Tibial nerve (tissue), 3 donors: ENCODE data around the gene ZNF552.
"Not testable (repeated sequence)": the region's sequence is repeated elsewhere in the genome, so short reads cannot be mapped to it uniquely, and the experiment has no call there.

ENCODE experiments used
- POLR2A ChIP-seq, 2 donors: fragments of 450-650 bp; IDR thresholded peaks; one replicate each; pipeline ENCODE4 v1.6.1; 2017; ENCODE audit warnings: antibody characterized with exemption in 2 of 2, mild to moderate bottlenecking in 2 of 2, moderate library complexity in 2 of 2
- TF ChIP-seq, protein P1 (sequence below), 5 experiments: fragments of 200-600 bp in 3 of 5; fragments of 450-650 bp in 2 of 5; sonication (generic) in 3 of 5; IDR thresholded peaks; one replicate each; pipeline ENCODE4 v1.5.1; 2016 to 2019; ENCODE audit warnings: antibody characterized with exemption in 5 of 5, mild to moderate bottlenecking in 3 of 5, moderate library complexity in 2 of 5

DNA sequence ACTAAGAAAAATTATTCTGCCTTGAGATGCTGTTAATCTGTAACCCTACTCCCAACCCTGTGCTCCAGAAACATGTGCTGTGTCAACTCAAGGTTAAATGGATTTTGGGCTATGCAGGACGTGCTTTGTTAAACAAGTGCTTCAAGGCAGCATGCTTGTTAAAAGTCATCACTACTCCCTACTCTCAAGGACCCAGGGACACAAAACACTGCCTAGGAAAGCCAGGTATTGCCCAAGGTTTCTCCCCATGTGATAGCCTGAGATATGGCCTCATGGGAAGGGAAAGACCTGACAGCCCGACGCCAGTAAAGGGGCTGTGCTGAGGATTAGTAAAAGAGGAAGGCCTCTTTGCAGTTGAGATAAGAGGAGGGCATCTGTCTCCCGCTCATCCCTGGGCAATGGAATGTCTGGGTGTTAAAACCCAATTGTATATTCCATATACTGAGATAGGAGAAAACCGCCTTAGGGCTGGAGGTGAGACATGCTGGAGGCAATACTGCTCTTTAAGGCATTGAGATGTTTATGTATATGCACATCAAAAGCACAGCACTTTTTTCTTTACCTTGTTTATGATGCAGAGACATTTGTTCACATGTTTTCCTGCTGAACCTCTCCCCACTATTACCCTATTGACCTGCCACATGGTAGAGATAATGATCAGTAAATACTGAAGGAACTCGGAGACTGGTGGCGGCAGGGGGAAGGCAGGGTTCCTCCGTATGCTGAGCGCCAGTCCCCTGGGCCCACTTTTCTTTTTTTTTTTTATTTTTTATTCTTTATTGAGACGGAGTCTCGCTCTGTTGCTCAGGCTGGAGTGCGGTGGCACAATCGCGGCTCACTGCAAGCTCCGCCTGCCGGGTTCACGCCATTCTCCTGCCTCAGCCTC is 4.1 kb downstream of the ZNF552 start:
- TF ChIP-seq, protein P1, sequence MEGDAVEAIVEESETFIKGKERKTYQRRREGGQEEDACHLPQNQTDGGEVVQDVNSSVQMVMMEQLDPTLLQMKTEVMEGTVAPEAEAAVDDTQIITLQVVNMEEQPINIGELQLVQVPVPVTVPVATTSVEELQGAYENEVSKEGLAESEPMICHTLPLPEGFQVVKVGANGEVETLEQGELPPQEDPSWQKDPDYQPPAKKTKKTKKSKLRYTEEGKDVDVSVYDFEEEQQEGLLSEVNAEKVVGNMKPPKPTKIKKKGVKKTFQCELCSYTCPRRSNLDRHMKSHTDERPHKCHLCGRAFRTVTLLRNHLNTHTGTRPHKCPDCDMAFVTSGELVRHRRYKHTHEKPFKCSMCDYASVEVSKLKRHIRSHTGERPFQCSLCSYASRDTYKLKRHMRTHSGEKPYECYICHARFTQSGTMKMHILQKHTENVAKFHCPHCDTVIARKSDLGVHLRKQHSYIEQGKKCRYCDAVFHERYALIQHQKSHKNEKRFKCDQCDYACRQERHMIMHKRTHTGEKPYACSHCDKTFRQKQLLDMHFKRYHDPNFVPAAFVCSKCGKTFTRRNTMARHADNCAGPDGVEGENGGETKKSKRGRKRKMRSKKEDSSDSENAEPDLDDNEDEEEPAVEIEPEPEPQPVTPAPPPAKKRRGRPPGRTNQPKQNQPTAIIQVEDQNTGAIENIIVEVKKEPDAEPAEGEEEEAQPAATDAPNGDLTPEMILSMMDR (IDR thresholded peaks at IDR 0.05): not testable (repeated sequence)
- TF ChIP-seq POLR2A (IDR thresholded peaks at IDR 0.05): not testable (repeated sequence)
